Fibroblast of the conjunctiva (primary cell): Measurements from ENCODE around the gene NFASC.

Experiments used
- DNase-seq: peaks from one replicate; pipeline ENCODE4 v3.0.0-alpha.2; 2010; ENCODE audit warnings: low read depth

NFASC gene

DNA sequence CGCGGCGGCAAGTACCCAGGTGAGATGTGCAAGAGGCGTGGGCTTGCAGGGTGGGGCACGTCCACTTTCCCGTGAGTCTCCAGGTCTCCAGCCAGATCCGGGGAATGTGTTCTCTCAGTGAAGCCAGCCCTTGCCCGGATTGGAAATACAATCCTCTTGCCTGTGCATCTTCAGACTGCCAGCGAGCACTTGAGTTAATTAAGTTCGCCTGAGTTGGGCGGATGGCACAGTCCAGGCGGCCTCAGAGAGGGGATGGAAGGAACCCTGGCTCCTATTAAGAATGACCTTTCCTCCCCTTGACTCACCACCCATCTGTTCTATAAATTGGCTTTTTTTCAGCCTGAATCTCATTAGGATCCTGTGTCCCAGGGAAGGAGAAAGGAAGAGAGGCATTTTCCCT is 139.0 kb downstream of the NFASC start:
- DNase-seq, result peak; percentile 9

DNA sequence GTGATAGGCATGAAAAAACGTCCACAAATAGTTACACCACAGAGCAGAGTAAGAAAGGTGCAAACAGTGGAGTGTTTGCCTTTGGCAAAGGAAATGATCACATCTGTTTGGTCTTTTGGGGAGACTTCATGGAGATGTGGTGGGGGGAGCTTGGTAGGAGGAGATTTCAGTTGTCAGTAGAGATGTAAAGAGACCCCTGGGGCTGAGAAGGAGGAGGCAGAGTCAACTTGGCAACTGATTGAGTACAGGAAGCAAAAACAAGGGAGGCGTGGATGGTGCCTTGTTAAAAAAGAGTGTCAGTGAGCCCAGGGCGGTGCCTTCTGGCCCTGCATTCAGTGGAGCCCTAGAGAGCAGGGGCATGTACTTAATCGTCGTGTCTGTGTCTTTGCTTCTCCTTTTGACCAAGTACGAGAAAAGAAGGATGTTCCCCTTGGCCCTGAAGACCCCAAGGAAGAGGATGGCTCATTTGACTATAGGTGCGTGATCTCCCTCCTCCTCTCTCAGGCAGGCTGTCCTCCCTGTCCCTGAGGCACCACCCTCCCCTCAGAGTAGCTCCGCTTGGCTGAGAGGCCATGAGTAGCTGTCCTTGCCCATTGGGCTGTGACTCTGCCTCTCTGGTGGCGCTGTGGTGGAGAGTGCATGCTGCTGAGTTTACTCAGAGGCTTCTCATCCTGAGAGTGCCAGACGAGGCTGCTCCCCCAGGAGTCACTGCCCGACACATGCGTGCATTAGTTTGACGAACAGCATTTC is 141.9 kb downstream of the NFASC start:
- no peak for DNase-seq

- no peak for DNase-seq
Measured at GRCh38 chr1:205013683-205014367, 143.2 kb downstream of the NFASC start.

GRCh38 chr1:205014783-205015182 is 144.1 kb downstream of the NFASC start:
- no peak for DNase-seq

- DNase-seq, result no peak
Measured at GRCh38 chr1:205015241-205015640, 144.6 kb downstream of the NFASC start.

DNA sequence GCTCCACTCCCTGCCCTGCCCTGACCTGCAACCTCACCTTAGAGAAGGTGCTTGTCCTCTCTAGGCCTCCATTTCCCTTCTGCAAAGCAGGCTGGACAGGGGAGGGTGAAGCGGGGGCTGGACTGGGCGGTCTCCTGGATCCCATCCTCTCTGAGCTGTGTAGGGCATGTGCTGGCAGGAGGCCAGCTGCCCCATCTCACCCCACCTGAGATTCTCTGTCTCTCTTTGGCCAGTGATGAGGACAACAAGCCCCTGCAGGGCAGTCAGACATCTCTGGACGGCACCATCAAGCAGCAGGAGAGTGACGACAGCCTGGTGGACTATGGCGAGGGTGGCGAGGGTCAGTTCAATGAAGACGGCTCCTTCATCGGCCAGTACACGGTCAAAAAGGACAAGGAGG is 145.4 kb downstream of the NFASC start:
- no peak for DNase-seq

GRCh38 chr1:205016584-205016983 is 145.9 kb downstream of the NFASC start:
- no peak for DNase-seq

GRCh38 chr1:205017001-205017400 is 146.3 kb downstream of the NFASC start:
- no peak for DNase-seq

- DNase-seq, result no peak
Measured at GRCh38 chr1:205017766-205018165, 147.1 kb downstream of the NFASC start.

DNA sequence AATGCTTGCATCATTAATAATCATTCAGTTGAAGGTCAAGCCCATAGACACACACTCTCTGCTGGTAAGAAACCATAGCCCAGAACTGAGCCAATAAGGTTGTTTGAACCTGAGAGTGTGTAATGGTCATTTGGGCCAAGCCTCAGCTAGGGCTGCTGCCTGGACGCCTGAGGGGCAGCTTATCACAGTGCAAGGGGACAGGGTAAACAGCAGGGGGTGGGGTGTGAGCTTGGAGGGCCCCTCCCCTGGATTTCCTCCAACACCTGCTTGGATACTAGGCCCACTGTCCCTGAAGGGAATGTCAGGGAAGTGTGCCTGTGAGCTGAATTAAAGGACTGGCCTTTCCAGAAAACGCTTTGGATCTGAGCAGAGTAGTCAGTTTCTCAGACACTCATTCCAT is 147.7 kb downstream of the NFASC start:
- no peak for DNase-seq

DNA sequence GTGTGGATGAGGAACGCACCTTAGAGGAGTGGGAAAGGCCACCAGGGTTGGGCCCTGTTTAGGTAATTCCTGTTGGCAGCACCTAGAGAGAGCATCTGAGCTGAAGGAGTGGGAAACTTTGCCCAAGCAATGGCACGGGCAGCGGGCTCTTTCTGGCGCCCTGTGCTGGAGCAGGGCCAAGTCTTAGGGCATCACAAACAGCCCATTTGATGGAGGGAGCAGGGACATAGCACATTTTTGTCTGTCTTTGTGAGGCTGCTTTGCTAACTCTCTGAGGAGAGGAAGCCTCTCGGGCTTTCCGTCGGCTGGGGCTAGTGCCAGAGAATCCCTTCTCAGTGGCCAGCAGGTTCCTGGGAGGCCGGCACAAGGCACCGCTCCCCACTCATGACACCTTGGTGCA is 149.8 kb downstream of the NFASC start:
- no peak for DNase-seq

DNA sequence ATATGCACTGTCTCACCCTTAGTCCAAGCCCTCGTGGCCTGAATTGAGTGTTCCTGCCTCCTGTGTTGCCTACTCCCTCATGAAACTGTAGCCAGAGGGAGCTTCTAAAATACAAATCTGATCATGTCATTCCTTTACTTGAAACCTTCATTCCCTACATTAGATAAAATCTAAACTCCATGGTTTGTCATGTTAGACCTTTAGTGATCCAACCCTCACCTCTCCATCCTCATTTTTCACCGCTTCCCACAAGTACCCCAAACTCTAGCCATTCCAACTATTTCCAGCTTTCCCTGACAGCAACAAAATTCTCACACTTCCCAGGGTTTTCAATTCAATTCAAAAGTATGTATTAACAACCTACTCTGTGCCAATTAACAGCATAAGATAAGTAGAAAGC is 154.0 kb downstream of the NFASC start:
- no peak for DNase-seq

- DNase-seq, result no peak
Measured at GRCh38 chr1:205025239-205025638, 154.6 kb downstream of the NFASC start.

DNA sequence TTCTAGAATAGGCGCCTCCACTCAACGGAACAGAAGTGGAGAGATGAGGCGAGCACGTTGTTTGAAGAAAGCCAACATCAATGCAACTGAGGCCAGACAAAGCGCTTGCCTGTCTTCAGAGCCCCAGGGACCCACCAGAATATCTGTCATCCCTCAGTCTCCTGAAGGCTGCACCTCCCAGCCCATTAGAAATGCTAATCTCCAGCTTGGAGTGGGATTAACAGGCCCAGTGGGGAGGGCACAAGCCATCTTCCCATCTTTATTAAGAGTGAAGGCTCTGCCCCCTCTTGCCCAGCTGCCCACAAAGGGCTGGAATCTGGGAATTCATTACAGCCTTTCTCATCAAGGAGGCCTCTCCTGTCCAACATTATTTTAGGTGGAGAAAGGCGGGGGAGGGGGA is 155.5 kb downstream of the NFASC start:
- no peak for DNase-seq

- DNase-seq, result no peak
Measured at GRCh38 chr1:205028390-205028789, 157.7 kb downstream of the NFASC start.

- no peak for DNase-seq
Measured at GRCh38 chr1:205028924-205029323, 158.3 kb downstream of the NFASC start.

GRCh38 chr1:205030241-205030640 is 159.6 kb downstream of the NFASC start:
- no peak for DNase-seq

GRCh38 chr1:205030896-205031295 is 160.2 kb downstream of the NFASC start:
- no peak for DNase-seq

DNA sequence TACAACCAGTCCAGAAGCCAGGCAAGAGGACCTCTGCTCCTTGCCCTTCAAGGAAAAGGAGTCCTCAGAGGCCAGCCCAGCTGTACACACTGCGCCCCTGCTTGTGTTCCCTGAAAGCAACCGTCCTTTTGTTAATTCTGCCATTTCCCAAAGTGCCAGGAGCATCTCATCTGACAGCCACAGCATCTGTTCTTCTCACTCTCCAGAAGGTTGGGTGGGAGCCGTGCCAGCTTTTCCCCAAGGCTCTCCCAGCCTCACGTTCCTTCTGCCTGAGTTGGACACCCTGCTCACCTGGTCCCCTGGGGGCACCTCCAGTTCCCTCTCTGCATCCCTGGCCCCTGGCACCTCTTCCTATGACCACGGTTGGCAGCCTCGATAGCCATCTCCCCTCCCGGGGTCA is 161.8 kb downstream of the NFASC start:
- DNase-seq, result no peak

- DNase-seq, result no peak
Measured at GRCh38 chr1:205037539-205037938, 166.9 kb downstream of the NFASC start.

DNA sequence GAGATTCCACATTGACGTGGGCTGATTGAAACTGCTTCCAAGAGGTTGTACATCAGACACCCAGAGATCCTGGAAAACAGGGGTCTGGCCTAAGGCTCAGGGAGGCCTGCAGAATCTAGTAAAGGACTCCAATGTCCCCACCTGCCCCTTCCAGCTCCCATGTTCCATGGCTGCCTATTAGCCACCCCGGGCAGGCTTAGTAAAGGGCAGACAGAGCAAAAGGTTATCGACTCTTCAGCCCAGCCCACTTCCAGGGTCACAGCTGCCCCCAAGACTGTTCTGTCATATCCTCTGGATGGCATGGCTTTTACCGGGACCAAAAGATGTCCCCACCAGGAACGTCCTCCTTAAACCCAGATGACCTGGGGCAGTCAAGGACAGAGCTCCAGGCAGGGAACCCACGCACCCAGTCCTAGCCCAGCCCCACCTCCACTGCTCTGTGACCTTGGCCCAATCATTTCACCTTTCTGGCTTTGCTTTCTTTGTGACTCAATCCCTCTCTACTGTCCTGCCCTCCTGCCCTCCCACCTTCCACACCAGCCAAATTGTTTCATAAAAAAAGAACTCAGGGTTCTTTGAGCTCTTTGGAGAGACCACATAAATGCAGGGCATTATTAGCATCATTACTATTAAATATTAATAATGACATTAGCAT is 167.6 kb downstream of the NFASC start:
- DNase-seq, result no peak

DNA sequence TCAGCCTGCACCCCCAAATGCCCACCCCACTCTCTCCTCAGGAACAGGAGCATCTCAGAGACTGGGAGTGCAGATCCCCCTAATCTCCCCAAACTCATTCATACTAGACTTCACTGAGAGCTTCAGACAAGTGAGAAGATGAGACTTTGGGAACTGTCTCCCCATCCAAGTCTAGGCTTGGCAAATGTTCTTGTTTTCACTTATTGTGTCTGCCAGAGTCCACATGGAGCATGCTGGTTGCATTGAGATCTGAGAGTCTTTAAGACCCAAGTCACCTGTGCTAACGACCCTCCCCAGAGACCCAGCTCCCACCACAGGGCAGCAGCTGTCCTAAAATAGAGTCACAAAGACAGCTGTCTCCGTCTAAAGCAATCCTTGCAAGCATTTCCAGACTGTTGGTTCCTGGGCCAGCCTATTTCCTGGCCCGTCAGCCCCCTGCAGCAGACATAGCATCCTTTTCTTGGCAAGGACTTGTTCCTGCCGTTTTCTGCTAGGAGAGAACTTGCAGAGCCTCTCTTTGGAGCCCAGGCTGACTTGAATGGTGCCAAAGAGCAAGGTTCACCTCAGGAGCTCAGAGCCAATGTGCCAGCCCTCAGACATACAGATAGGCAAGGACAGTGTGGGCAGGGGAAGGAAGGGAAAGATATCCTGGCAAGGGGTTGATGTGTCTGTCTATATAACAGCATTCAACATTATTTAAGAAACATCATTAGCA is 170.5 kb downstream of the NFASC start:
- no peak for DNase-seq
